MM.1S (cell line): Measurements from ENCODE around the gene DPM2.

Experiments used
- DNase-seq: peaks from one replicate; pipeline ENCODE4 v3.0.0-alpha.2; 2015
- H2AFZ ChIP-seq: fragments of 300-600 bp; sonication (generic); 2 replicates; pipeline ENCODE4 v1.6.0; 2016; ENCODE audit warnings: antibody characterized with exemption, low read length
- H3F3A ChIP-seq: fragments of 300-600 bp; sonication (generic); 2 replicates; pipeline ENCODE4 v1.6.1; 2016; ENCODE audit warnings: mild to moderate bottlenecking, antibody characterized with exemption, low read length, moderate library complexity, mixed read lengths; ENCODE audit not compliant: insufficient read depth
- H3K27ac ChIP-seq: fragments of 300-600 bp; sonication (generic); 2 replicates; pipeline ENCODE4 v1.5.1; 2016; ENCODE audit warnings: mild to moderate bottlenecking, low read length
- H3K27me3 ChIP-seq: fragments of 300-600 bp; sonication (generic); replicated peaks from 2 replicates; pipeline ENCODE4 v1.6.0; 2016; ENCODE audit warnings: low read length; ENCODE audit not compliant: insufficient read depth
- H3K36me3 ChIP-seq: fragments of 300-600 bp; sonication (generic); replicated peaks from 2 replicates; pipeline ENCODE4 v1.6.1; 2016; ENCODE audit warnings: mild to moderate bottlenecking, low read length, mixed read lengths; ENCODE audit not compliant: insufficient read depth
- H3K4me1 ChIP-seq: fragments of 300-600 bp; sonication (generic); 2 replicates; pipeline ENCODE4 v1.6.1; 2016; ENCODE audit warnings: low read length, mixed read lengths
- H3K4me2 ChIP-seq: fragments of 300-600 bp; sonication (generic); 2 replicates; pipeline ENCODE4 v1.6.0; 2016; ENCODE audit warnings: low read depth, low read length
- H3K4me3 ChIP-seq: fragments of 300-600 bp; sonication (generic); 2 replicates; pipeline ENCODE4 v1.5.1; 2016; ENCODE audit warnings: low read length, mixed read lengths
- H3K79me2 ChIP-seq: fragments of 300-600 bp; sonication (generic); 2 replicates; pipeline ENCODE4 v1.6.1; 2016; ENCODE audit warnings: mixed run types, low read length, mixed read lengths
- H3K9ac ChIP-seq: fragments of 300-600 bp; sonication (generic); 2 replicates; pipeline ENCODE4 v1.6.1; 2016; ENCODE audit warnings: low read length, mixed read lengths
- H3K9me2 ChIP-seq: fragments of 300-600 bp; sonication (generic); replicated peaks from 2 replicates; pipeline ENCODE4 v1.6.1; 2016; ENCODE audit warnings: mild to moderate bottlenecking, low read length, mixed read lengths; ENCODE audit not compliant: insufficient read depth
- H3K9me3 ChIP-seq: fragments of 300-600 bp; sonication (generic); replicated peaks from 2 replicates; pipeline ENCODE4 v1.6.1; 2016; ENCODE audit warnings: mild to moderate bottlenecking, low read length, mixed read lengths; ENCODE audit not compliant: insufficient read depth
- H4K20me1 ChIP-seq: fragments of 300-600 bp; sonication (generic); 2 replicates; pipeline ENCODE4 v1.6.1; 2016; ENCODE audit warnings: mild to moderate bottlenecking, low read length, moderate library complexity, mixed read lengths; ENCODE audit not compliant: insufficient read depth
- EZH2 ChIP-seq: fragments of 300-600 bp; sonication (generic); optimal IDR thresholded peaks from 2 replicates; pipeline ENCODE3; 2017; ENCODE audit warnings: low read depth, mild to moderate bottlenecking, antibody characterized with exemption, low read length, mixed read lengths
- EZH2phosphoT487 ChIP-seq: fragments of 300-600 bp; sonication (generic); IDR thresholded peaks from 2 replicates; pipeline ENCODE4 v1.6.1; 2018; ENCODE audit warnings: antibody characterized with exemption, low read length
- TF ChIP-seq, protein P1 (sequence below): fragments of 300-600 bp; sonication (generic); IDR thresholded peaks from 2 replicates; pipeline ENCODE4 v1.5.1; 2016; ENCODE audit warnings: antibody characterized with exemption, low read length, mixed read lengths

DPM2 gene, protein sequence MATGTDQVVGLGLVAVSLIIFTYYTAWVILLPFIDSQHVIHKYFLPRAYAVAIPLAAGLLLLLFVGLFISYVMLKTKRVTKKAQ

DNA sequence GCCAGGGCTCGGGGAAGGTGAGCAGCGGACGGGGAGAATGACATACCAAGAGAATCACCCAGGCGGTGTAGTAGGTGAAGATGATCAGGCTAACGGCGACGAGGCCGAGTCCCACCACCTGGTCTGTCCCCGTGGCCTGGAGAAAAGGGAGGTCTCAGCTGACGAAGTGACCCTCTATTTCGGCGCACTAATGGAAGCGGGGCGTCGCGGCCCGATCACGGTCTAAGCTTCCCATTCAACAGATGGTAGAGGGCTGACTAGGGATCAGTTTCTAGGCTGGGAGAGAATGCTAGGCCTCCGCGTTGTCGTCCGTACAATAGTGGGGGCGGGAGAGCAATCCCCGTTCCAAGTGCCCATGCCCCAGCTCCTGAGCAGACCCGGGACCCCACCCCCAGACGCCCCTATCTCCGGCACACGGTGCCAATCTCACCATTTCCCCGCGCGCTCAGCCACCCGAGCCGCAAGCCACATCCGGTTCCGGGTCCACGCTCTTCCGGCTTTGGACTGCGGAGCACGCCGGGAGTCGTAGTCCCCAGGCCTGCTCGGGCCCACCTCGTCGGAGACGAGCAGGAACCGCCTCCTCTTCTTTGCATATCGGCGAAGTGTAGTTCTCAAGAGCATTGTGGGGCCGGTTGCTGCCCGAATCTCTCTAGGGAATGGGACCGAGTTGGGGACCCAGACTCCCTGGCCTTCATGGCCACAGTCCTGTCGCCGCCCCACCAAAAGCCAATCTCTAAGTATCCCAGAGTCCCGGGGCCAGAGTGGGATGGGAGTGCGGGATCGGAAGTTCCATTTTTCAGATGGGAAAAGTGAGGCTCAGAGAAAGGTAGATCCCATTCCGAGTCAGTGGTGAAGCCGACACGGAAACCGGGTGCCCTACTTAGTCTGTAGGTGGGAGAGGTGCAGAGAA, at the start of gene DPM2:
DPM2 (minus strand) TSS at position 467 of the 910 bp plus-strand sequence; CDS start at position 433, 34 bp downstream.
- H3K4me2 ChIP-seq = peak within 1 kb of the TSS; percentile 86
- peak; percentile 94 for DNase-seq
- peak within 1 kb of the TSS; percentile 75 for H2AFZ ChIP-seq
- H3F3A ChIP-seq = no peaks in the 10 kb centered on the region
- H4K20me1 ChIP-seq = 0 out of 2 replicates have a peak, but pooled peaks cover 4% of the 10 kb centered on the region
- TF ChIP-seq, protein P1, sequence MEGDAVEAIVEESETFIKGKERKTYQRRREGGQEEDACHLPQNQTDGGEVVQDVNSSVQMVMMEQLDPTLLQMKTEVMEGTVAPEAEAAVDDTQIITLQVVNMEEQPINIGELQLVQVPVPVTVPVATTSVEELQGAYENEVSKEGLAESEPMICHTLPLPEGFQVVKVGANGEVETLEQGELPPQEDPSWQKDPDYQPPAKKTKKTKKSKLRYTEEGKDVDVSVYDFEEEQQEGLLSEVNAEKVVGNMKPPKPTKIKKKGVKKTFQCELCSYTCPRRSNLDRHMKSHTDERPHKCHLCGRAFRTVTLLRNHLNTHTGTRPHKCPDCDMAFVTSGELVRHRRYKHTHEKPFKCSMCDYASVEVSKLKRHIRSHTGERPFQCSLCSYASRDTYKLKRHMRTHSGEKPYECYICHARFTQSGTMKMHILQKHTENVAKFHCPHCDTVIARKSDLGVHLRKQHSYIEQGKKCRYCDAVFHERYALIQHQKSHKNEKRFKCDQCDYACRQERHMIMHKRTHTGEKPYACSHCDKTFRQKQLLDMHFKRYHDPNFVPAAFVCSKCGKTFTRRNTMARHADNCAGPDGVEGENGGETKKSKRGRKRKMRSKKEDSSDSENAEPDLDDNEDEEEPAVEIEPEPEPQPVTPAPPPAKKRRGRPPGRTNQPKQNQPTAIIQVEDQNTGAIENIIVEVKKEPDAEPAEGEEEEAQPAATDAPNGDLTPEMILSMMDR = no peak
- TF ChIP-seq EZH2phosphoT487 = no peak
- TF ChIP-seq EZH2 = no peak
- no peaks in the 10 kb centered on the region for H3K9me2 ChIP-seq
- peak within 1 kb of the TSS; percentile 24; the same call in 1 of the 2 replicates for H3K27ac ChIP-seq
- H3K4me1 ChIP-seq = peaks cover 8% of the 10 kb centered on the region
- peak within 1 kb of the TSS; percentile 84 for H3K4me3 ChIP-seq
- no peaks in the 10 kb centered on the region for H3K36me3 ChIP-seq
- H3K9me3 ChIP-seq = no peaks in the 10 kb centered on the region
- H3K9ac ChIP-seq = peak within 1 kb of the TSS; percentile 79
- no peaks in the 10 kb centered on the region for H3K27me3 ChIP-seq
- peaks cover 35% of the 10 kb centered on the region for H3K79me2 ChIP-seq

- Histone ChIP-seq H3K4me1 (no peaks in the 10 kb centered on the region), H3K9me2 (no peaks in the 10 kb centered on the region), H2AFZ (no peak overlapping the region), H3F3A (no peaks in the 10 kb centered on the region), H3K36me3 (no peaks in the 10 kb centered on the region), H4K20me1 (no peaks in the 10 kb centered on the region), H3K4me2 (no peak overlapping the region), H3K9me3 (no peaks in the 10 kb centered on the region), H3K4me3 (no peak overlapping the region), H3K79me2 (no peaks in the 10 kb centered on the region), H3K9ac (no peak overlapping the region), H3K27me3 (no peaks in the 10 kb centered on the region), H3K27ac (no peak overlapping the region)
- no peak for DNase-seq
- TF ChIP-seq, protein P1 = no peak
- TF ChIP-seq EZH2 (no peak), EZH2phosphoT487 (no peak)
These were observed 49.5 kb upstream of the DPM2 start for GRCh38 chr9:127987103-127987614.

- Histone ChIP-seq H4K20me1 (no peaks in the 10 kb centered on the region), H3F3A (peaks cover 6% of the 10 kb centered on the region; the same call in 1 of the 2 replicates), H2AFZ (no peak overlapping the region), H3K4me1 (peaks cover 5% of the 10 kb centered on the region), H3K9me3 (no peaks in the 10 kb centered on the region), H3K27me3 (no peaks in the 10 kb centered on the region), H3K9ac (no peak overlapping the region), H3K79me2 (peaks cover 8% of the 10 kb centered on the region), H3K9me2 (no peaks in the 10 kb centered on the region), H3K27ac (no peak overlapping the region), H3K4me3 (no peak overlapping the region), H3K36me3 (no peaks in the 10 kb centered on the region), H3K4me2 (no peak overlapping the region)
- no peak for TF ChIP-seq EZH2phosphoT487
- TF ChIP-seq, protein P1 = no peak
- no peak for DNase-seq
These were observed 47.4 kb upstream of the DPM2 start for GRCh38 chr9:127985011-127985410.
